Activated T-helper 1 cell treated with anti-CD3 and anti-CD28 coated beads, Interleukin-12 subunit alpha, Interleukin-12 subunit beta, Interleukin-2, Interleukin-4 antibody, amounts not matched to agents 30 ng/mL and 10 ng/mL and 1 ng/mL, durations not matched to agents 14 hours and 24 hours and 36 hours (primary cell): ENCODE measurements around the gene TMEM223. TPM values are rescaled to one million over a fixed set of nuclear protein-coding genes. Genes with fewer than 3 reads are reported as not detected.
A peak's percentile ranks its signal among the peaks of the same experiment; 100 is the strongest.
"Not testable (repeated sequence)": the region's sequence is repeated elsewhere in the genome, so short reads cannot be mapped to it uniquely, and the experiment has no call there.

ENCODE experiments used
- DNase-seq: peaks from one replicate; pipeline ENCODE4 v3.0.0; 2021; ENCODE audit warnings: low spot score
- H3K27ac Mint-ChIP-seq: one replicate; pipeline ENCODE4 v1.8.0; 2021; ENCODE audit warnings: mild to moderate bottlenecking, mixed read lengths
- H3K27me3 Mint-ChIP-seq: one replicate; pipeline ENCODE4 v1.8.0; 2022; ENCODE audit warnings: mild to moderate bottlenecking, moderate library complexity, mixed read lengths; ENCODE audit not compliant: insufficient read depth
- H3K36me3 Mint-ChIP-seq: one replicate; pipeline ENCODE4 v1.8.0; 2021; ENCODE audit warnings: low read depth, mixed read lengths
- H3K4me1 Mint-ChIP-seq: one replicate; pipeline ENCODE4 v1.8.0; 2021; ENCODE audit warnings: low read depth, mixed read lengths
- H3K4me3 Mint-ChIP-seq: one replicate; pipeline ENCODE4 v1.8.0; 2021; ENCODE audit warnings: mild to moderate bottlenecking, moderate library complexity, mixed read lengths
- H3K9me3 Mint-ChIP-seq: one replicate; pipeline ENCODE4 v1.8.0; 2021; ENCODE audit warnings: mixed read lengths
- intact Hi-C: fragments of 100-400 bp; cut with micrococcal nuclease; formaldehyde crosslinking; loops from one replicate; pipeline ENCODE4 v1.15.1; 2024
- total RNA-seq: library from RNA; stranded (reverse); gene quantifications from 2 replicates; pipeline ENCODE4 v1.2.3, GENCODE V29; 2022

TMEM223 gene, protein sequence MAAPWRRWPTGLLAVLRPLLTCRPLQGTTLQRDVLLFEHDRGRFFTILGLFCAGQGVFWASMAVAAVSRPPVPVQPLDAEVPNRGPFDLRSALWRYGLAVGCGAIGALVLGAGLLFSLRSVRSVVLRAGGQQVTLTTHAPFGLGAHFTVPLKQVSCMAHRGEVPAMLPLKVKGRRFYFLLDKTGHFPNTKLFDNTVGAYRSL
- 14.3 and 16.0 TPM in 2 replicates for total RNA-seq

DNA sequence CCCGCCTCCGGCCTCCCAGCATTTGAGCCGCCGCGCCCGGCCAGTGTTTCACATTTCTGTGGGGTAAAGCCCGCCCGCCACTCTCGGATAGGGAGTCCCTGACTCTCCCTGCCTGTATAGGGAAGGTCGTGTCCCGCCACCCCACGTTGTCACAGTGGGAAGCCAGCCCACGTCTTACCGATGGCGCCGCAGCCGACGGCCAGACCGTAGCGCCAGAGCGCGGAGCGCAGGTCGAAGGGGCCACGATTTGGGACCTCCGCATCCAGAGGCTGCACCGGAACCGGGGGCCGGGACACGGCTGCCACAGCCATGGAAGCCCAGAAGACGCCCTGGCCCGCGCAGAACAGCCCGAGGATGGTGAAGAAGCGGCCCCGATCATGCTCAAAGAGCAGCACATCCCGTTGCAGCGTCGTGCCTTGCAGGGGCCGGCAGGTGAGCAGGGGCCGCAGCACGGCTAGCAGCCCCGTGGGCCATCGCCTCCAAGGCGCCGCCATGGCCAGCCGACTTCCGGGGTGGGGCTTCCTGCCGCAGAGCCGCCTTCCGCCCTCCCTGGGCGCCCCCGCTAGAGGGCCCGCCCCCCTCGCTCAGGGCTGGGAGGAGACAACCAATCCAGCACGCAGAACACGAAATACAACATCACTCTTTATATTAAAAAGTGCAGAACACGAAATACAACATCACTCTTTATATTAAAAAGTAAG lies at the start of gene TMEM223:
Gene TMEM223 (minus strand): TSS at position 506 of the 701 bp plus-strand sequence. CDS start 12 bp downstream, at position 494.
- H3K4me3 Mint-ChIP-seq = peak within 1 kb of the TSS; percentile 91
- H3K4me1 Mint-ChIP-seq = peaks cover 40% of the 10 kb centered on the region
- H3K9me3 Mint-ChIP-seq = no peaks in the 10 kb centered on the region
- peaks cover 55% of the 10 kb centered on the region for H3K36me3 Mint-ChIP-seq
- peak; percentile 89 for DNase-seq
- H3K27me3 Mint-ChIP-seq = no peaks in the 10 kb centered on the region
- H3K27ac Mint-ChIP-seq = peak within 1 kb of the TSS; percentile 77
- intact Hi-C loops = loop anchor here (1.0 kb wide), 3 partner anchors 14 to 41 kb away; partner anchors contain the start of genes NXF1, STX5, TAF6L and TEX54

DNA sequence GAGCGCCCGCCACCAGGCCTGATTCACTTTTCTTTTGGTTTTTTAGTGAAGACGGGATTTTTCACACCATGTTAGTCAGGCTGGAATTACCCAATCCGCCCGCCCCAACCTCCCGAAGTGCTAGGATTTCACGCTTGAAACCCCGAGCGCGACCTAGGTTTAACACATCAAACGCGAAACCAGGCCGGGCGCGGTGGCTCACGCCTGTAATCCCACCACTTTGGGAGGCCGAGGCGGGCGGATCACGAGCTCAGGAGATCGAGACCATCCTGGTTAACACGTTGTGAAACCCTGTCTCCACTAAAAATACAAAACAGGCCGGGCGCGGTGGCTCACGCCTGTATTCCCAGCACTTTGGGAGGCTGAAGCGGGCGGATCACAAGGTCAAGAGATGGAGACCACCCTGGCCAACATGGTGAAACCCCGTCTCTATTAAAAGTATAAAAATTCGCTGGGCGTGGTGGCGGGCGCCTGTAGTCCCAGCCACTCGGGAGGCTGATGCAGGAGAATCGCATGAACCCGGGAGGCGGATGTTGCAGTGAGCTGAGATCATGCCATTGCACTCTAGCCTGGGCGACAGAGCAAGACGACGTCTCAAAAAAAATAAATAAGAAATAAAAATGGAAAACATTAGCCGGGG lies 49.0 kb upstream of the TMEM223 start:
- DNase-seq = peak; percentile 79
- H3K9me3 Mint-ChIP-seq, H3K27me3 Mint-ChIP-seq, H3K27ac Mint-ChIP-seq, H3K4me3 Mint-ChIP-seq: not testable (repeated sequence)
- Mint-ChIP-seq H3K4me1 (peaks cover 18% of the 10 kb centered on the region), H3K36me3 (peaks cover 16% of the 10 kb centered on the region)
- intact Hi-C loops = loop anchor here (1.0 to 5.0 kb wide), 9 partner anchors 40 to 1014 kb away; partner anchors contain the start of genes B3GAT3, FADS2, HNRNPUL2 and TUT1

DNA sequence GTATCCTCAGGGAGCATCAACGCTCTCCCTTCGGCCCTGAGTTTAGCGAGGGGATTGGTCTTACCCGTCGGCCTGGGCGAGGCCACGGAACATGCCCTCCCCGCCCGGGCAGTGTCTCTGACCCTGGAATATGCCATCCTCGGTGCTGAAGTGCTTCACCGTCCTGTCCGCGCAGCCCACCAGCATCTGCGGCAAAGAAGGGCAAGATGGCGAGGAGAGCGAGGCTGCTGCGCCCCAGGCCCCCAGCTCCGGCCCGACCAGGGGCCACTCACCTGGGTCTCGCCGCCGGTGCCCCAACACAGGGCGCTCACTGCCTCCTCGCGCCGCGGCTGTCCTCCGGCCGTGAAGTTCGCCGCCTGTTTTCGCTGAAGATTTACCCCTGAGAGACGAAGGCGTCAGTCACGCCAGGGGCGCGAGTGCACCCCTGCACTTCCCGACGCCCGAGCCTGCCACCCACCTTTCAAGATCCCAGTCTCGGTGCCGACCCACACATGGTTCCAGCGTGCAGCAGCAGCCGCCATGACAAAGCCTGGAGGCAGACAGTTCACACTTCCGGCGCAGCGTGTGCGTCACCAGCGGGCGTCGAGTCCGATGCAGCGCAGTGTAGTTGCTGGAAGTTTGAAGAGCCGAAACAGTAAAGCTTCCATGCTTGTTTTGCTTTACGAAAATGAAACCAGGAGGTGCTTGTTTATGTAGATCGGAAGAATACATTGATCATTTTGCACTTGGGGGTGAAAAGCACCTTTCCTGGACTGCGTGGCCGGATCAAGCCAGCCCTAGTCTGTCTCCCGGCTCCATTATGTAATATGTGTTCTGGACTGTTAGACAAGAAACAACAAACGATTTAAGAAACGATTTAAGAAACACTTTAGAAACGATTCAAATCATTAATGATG lies 47.5 kb upstream of the TMEM223 start, which contains the start of gene WDR74:
Gene WDR74 (minus strand): TSS at position 541 of the 896 bp plus-strand sequence. CDS start 20 bp downstream, at position 521.
- H3K4me3 Mint-ChIP-seq = no peak within 1 kb of the TSS
- peaks cover 28% of the 10 kb centered on the region for H3K36me3 Mint-ChIP-seq
- H3K27me3 Mint-ChIP-seq = no peaks in the 10 kb centered on the region
- H3K9me3 Mint-ChIP-seq = no peaks in the 10 kb centered on the region
- H3K27ac Mint-ChIP-seq = no peak within 1 kb of the TSS
- intact Hi-C loops = loop anchor here (1.0 kb wide), 4 partner anchors 8 to 68 kb away; partner anchors contain the start of genes NXF1, TAF6L and TMEM179B
- DNase-seq = peak; percentile 88
- H3K4me1 Mint-ChIP-seq = peaks cover 23% of the 10 kb centered on the region

DNA sequence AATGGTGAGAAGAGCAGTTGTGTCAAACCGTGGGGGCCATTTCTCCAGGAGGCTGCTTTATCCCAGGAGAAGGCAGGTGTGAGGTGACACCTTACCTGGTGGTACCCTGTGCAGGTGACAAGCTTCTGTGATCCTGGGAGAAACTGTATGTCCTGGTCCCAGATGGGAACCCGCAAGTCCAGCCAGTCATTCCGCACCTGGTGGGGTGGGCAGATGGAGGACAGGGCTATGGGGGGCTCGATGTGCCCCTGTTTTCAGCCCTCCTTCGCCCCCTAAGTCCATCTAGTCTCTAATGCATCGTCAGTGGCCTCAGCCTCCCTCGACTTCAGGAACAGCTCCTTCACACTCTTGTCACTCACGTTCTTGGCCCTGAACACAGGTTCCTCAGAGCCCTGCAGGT lies 43.5 kb upstream of the TMEM223 start:
- Mint-ChIP-seq H3K4me1 (peaks cover 44% of the 10 kb centered on the region), H3K36me3 (peaks cover 45% of the 10 kb centered on the region), H3K4me3 (peak overlapping the region; percentile 27), H3K27ac (no peak overlapping the region), H3K27me3 (no peaks in the 10 kb centered on the region), H3K9me3 (no peaks in the 10 kb centered on the region)
- intact Hi-C loops = no loop called here
- DNase-seq = no peak

DNA sequence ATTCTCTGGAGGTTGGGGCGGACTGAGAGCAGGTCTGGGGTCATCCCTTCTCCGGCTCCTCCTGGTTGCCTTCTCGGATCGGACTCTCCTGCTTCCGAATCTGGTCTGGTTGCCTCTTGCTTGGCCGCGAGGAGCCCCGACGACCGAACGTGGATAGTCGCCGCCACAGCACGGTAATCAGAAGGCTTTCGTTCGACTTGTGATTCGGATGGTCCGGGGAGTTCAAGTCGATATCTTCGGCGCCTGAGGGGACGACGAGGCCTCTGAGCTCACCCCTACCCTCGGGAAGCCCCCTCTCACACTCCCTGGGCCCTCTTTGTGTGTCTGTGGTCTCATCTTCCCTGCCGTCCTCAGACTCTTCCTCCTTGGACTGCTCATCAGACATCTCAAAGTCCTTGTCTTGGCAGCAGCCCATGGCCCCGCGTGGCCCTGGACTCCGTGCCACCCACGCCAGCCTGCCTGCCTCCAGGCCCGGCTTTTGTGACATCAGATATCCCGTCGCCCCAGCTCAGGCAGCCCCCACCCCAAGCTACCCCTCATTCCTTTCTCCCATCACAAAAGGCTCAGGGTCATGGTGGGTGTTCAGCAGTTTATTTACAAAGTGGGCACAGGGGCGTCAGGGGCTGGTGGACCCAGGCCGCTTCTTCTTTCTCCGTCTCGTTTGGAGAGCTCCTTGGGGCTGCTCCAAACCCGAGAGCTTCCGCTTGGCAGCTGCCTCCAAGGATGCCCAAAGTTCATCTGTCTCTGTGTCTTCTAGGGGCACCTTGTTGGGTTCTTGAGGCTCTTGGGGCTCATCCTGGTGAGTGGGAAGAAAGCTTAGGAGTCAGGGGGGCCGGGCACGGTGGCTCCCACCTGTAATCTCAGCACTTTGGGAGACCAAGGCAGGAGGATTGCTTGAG lies 40.8 kb upstream of the TMEM223 start, which contains the start of gene TEX54:
Gene TEX54 (minus strand): TSS at position 506 of the 899 bp plus-strand sequence.
- H3K36me3 Mint-ChIP-seq = peaks cover 40% of the 10 kb centered on the region
- intact Hi-C loops = loop anchor here (1.0 kb wide), 10 partner anchors 24 to 123 kb away; partner anchors contain the start of genes NXF1, POLR2G, SLC3A2 and TAF6L
- no peaks in the 10 kb centered on the region for H3K9me3 Mint-ChIP-seq
- peaks cover 43% of the 10 kb centered on the region for H3K4me1 Mint-ChIP-seq
- H3K27me3 Mint-ChIP-seq = no peaks in the 10 kb centered on the region
- no peak for DNase-seq
- peak within 1 kb of the TSS; percentile 93 for H3K4me3 Mint-ChIP-seq
- peak within 1 kb of the TSS; percentile 99 for H3K27ac Mint-ChIP-seq

DNA sequence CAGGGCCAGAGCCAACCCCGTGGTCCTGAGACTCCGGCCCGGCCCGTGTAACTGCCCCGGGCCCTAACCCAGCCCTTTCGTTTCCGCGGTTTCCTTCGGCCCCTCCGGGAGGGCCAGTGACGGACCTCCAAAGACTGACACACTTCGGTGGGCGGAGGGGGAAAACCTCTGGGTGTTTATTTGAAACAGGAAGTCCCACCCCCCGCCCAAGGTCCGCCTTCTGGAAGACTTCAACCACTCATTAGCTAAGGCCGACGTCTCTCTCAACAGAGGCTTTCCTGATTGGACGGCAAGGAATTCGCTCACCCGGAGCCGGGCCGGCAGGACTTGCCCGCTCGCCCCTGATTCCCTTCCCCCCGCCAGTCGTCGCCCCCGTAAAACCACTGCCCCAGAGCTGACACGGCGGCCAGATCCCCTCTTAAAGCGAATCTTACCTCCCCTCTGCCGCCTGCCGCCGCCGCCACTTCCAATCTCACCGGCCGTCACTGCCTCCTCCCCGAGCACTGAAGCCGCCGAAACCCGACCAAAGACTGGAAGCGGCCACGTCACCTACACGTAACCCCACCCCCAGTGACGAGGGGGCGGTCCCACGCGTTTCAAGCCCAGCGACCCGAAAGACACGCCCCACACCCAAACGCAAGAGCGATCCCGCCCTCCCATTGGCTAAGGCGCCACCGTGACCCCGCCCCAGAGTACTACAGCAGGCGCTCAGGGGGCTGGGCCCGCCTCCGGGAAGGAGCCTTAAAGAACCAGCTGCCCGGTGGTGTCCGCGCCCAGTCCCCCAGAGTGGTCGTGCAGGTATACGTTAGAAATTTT lies 39.9 kb upstream of the TMEM223 start, which contains the start of gene STX5:
Gene STX5 (minus strand): TSS at position 532 of the 816 bp plus-strand sequence. CDS start 808 bp downstream, outside the sequence.
- peak within 1 kb of the TSS; percentile 93 for H3K4me3 Mint-ChIP-seq
- peaks cover 45% of the 10 kb centered on the region for H3K36me3 Mint-ChIP-seq
- peak within 1 kb of the TSS; percentile 99 for H3K27ac Mint-ChIP-seq
- no peaks in the 10 kb centered on the region for H3K27me3 Mint-ChIP-seq
- no peaks in the 10 kb centered on the region for H3K9me3 Mint-ChIP-seq
- DNase-seq = peak; percentile 99
- peaks cover 41% of the 10 kb centered on the region for H3K4me1 Mint-ChIP-seq
- intact Hi-C loops = loop anchor here (1.0 kb wide), 11 partner anchors 8 to 122 kb away; partner anchors contain the start of genes NXF1, POLR2G, SLC3A2 and TAF6L

DNA sequence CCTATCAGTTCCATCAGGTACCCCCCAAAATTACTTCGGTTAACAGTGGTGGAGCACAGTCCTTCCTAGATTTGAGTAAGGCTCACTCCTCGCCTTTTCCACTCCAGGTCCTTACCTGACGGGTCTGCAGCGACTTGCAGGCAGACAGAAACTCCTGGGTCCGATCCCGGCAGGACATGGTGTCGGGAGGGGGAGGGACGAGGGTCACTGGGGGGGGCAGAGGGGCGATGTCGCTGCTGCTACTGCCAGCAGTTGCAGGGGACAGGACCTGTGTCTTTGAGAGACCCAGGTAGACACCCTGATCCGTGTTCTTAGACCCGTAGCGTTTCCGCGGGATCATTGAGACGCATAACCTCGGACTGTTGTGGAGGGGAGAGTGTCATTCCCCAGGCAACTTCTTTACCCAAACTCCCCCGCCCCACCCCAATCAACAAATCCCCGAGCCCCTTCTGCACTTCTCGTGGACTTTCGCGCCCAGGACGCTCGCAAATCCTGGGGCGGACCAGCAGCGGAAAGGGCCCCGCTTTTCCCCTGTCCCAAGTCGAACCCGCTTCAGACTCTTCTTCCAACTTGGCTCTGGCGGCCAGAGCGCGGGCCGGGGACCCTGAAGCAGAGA lies 39.2 kb upstream of the TMEM223 start:
- no peaks in the 10 kb centered on the region for H3K9me3 Mint-ChIP-seq
- H3K4me1 Mint-ChIP-seq = peaks cover 41% of the 10 kb centered on the region
- no peaks in the 10 kb centered on the region for H3K27me3 Mint-ChIP-seq
- peak overlapping the region; percentile 99 for H3K27ac Mint-ChIP-seq
- DNase-seq = no peak
- peak overlapping the region; percentile 93 for H3K4me3 Mint-ChIP-seq
- intact Hi-C loops = loop anchor here (1.0 kb wide), 1 partner anchor 8 kb away; the partner anchor contains the start of gene WDR74
- peaks cover 41% of the 10 kb centered on the region for H3K36me3 Mint-ChIP-seq

DNA sequence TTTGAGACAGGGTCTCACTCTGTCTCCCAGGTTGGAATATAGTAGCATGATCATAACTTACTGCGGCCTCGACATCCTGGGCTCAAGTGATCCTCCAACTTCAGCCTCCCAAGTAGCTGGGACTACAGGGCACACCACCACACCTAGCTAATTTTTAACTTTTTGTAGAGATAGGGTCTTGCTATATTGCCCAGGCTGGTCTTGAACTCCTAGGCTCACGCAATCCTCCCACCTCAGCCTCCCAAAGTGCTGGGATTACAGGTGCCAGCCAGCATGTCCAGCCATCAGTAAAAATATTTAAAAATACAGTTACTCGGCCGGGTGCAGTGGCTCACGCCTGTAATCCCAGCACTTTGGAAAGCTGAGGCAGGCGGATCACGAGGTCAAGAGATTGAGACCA lies 36.3 kb upstream of the TMEM223 start:
- H3K9me3 Mint-ChIP-seq, intact Hi-C loops, DNase-seq, H3K27ac Mint-ChIP-seq, H3K4me3 Mint-ChIP-seq, H3K27me3 Mint-ChIP-seq: not testable (repeated sequence)
- Mint-ChIP-seq H3K4me1 (peaks cover 28% of the 10 kb centered on the region), H3K36me3 (peaks cover 38% of the 10 kb centered on the region)

DNA sequence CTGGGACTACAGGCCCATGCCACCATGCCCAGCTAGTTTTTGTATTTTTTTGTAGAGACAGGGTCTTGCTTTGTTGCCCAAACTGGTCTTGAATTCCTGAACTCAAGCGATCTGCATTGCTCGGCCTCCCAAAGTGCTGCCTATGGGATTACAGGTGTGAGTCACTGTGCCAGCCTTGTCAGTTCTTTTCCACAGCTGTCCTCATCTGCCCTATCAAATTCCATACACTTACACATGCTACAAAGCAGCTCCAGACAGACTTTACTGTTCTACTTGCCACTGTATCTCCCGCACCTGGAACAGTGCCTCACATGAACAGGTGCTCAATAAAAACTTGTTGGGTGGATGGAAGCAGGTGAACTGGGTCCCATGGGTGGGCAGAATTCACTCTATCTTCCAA lies 31.9 kb upstream of the TMEM223 start:
- no peak for DNase-seq
- Mint-ChIP-seq H3K27me3 (no peaks in the 10 kb centered on the region), H3K9me3 (no peaks in the 10 kb centered on the region), H3K4me3 (no peak overlapping the region), H3K36me3 (peaks cover 38% of the 10 kb centered on the region), H3K27ac (no peak overlapping the region), H3K4me1 (peaks cover 5% of the 10 kb centered on the region)
- intact Hi-C loops = no loop called here

DNA sequence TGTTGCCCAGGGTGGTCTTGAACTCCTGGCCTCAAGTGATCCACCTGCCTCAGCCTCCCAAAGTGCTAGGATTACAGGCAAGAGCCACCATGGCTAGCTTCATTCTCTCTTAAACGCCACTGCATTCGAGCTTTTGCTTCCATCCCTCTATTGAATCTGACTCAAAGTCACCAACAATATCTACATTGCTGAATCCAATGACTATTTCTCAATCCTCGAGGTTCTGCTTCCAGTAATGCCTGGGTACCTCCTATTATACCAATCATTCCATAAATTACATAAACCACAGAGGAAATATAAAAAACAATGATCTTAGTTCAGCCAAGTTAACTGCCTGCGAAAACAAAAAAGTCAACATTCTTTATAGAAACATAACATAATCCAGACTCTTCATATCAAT lies 25.3 kb upstream of the TMEM223 start:
- Mint-ChIP-seq H3K36me3 (peaks cover 12% of the 10 kb centered on the region), H3K9me3 (no peaks in the 10 kb centered on the region), H3K4me1 (no peaks in the 10 kb centered on the region), H3K27me3 (no peaks in the 10 kb centered on the region), H3K27ac (no peak overlapping the region), H3K4me3 (no peak overlapping the region)
- intact Hi-C loops = no loop called here
- no peak for DNase-seq
